ENCODE measurements around the gene PNP. TPM values are rescaled to one million over a fixed set of nuclear protein-coding genes. Genes with fewer than 3 reads are reported as not detected.

PNP gene
- total and polyA plus RNA-seq, 2 of the 8 experiments (the other 6 are each of a cell fraction or from before 2014, with no cell fraction given): 108 to 130 TPM

GRCh38 chr14:20421267-20421666 lies 47.9 kb upstream of the PNP start:
- Histone ChIP-seq H2AFZ (ENCODE audit: low read length) (no peak overlapping the region), H2BK5ac (ENCODE audit: low read depth, low read length) (no peak overlapping the region)
- POLR2A ChIA-PET (ENCODE audit: partially characterized antibody): interaction anchor here (0.7 to 2.6 kb wide), 6 partner anchors 11 to 78 kb away, joined by 3 to 12 read pairs (median 4); partner anchors contain the start of genes APEX1, OSGEP, PARP2 and PIP4P1
- TF ChIP-seq CHD1 (IDR thresholded peaks at IDR 0.05; ENCODE audit: low read depth, low read length) (no peak), EZH2 (IDR thresholded peaks at IDR 0.05; ENCODE audit: low read depth, low read length, severe bottlenecking) (no peak), ATF2 (IDR thresholded peaks at IDR 0.05; ENCODE audit: low read length) (no peak), TAF7 (optimal IDR thresholded peaks at IDR 0.05; ENCODE audit: borderline replicate concordance, low read depth, low read length) (no peak), KDM5A (IDR thresholded peaks at IDR 0.05; ENCODE audit: low read length) (no peak), MAFK (IDR thresholded peaks at IDR 0.05; ENCODE audit: low read depth, low read length) (no peak), CBX5 (IDR thresholded peaks at IDR 0.05; ENCODE audit: low read depth, low read length) (no peak), CTBP2 (IDR thresholded peaks at IDR 0.05; ENCODE audit: borderline replicate concordance, insufficient read depth, insufficient read length, low read length) (no peak), SP2 (IDR thresholded peaks at IDR 0.05; ENCODE audit: low read length) (no peak), CEBPB (IDR thresholded peaks at IDR 0.05; ENCODE audit: low read depth, low read length) (no peak), SP4 (IDR thresholded peaks at IDR 0.05; ENCODE audit: low read length) (no peak)

More at GRCh38 chr14:20421267-20421666, 47.9 kb upstream of the PNP start:
- H3K4me3 ChIP-seq (ENCODE audit: extremely low read depth in 1 of 4, insufficient read depth in 2 of 4, low read depth in 3 of 4, low read length in 4 of 4): peak overlapping the region in 1 of 4 experiments; percentile 10; a peak in 1 of 8 replicates
- DNase-seq (ENCODE audit: low read depth in 1 of 2, low spot score in 2 of 2) (no peak), FAIRE-seq (no peak)
- H3K79me1 ChIP-seq (ENCODE audit: low read depth, low read length): no peaks in the 10 kb centered on the region
- H3K23me2 ChIP-seq (ENCODE audit: low read depth, low read length): peaks cover 2% of the 10 kb centered on the region; the same call in 1 of the 2 replicates
- H3K56ac ChIP-seq (replicated peaks; ENCODE audit: insufficient read length, low read depth, low read length): no peak overlapping the region
- no peaks in the 10 kb centered on the region for H3K79me2 ChIP-seq (ENCODE audit: control insufficient read depth in 1 of 2, insufficient read depth in 2 of 2, low read length in 2 of 2)
- H3K4me2 ChIP-seq (ENCODE audit: insufficient read depth in 1 of 2, low read depth in 2 of 2, low read length in 2 of 2): peak overlapping the region; percentile 22 to 48; a peak in 3 of 4 replicates
- no peaks in the 10 kb centered on the region for H3K36me3 ChIP-seq (ENCODE audit: control insufficient read depth in 2 of 4, insufficient read depth in 4 of 4, low read length in 3 of 4)
- H4K5ac ChIP-seq (ENCODE audit: insufficient read length, low read depth, low read length): peak overlapping the region; percentile 9
- peak overlapping the region; percentile 6 for H3K4ac ChIP-seq (replicated peaks; ENCODE audit: insufficient read length, low read depth, low read length)
- no peak overlapping the region for H2AK5ac ChIP-seq (ENCODE audit: low read depth, low read length)
- H3K23ac ChIP-seq (ENCODE audit: insufficient read length): no peak overlapping the region
- no peak overlapping the region for H4K91ac ChIP-seq (replicated peaks; ENCODE audit: insufficient read length, low read length)
- H3K14ac ChIP-seq (ENCODE audit: insufficient read length): no peak overlapping the region
- 7% methylated on average over 2 of the region's 2 CpGs; no CpG with 5 or more reads in 1 of the 2 experiments for WGBS, 2 experiments (ENCODE audit: extremely low coverage in 1 of 2, insufficient coverage in 1 of 2, insufficient read length in 1 of 2, insufficient replicate concordance in 2 of 2, low coverage in 1 of 2, low lambda C conversion rate in 2 of 2, missing lambda C conversion rate in 1 of 2)
- peaks cover 0 to 5% (median 2%) of the 10 kb centered on the region in 4 experiments; a peak in 3 of 7 replicates for H3K4me1 ChIP-seq (replicated peaks in 1 of 4; ENCODE audit: control insufficient read depth in 3 of 4, insufficient read depth in 4 of 4, low read length in 3 of 4)
- H3K9me3 ChIP-seq (ENCODE audit: insufficient read depth in 2 of 2, low read depth in 1 of 2, low read length in 1 of 2): no peaks in the 10 kb centered on the region
- H3K27ac ChIP-seq (ENCODE audit: low read depth, low read length): no peak overlapping the region
- CTCF ChIA-PET (ENCODE audit: partially characterized antibody): interaction anchor here (0.8 to 1.0 kb wide), 4 partner anchors 13 to 236 kb away, joined by 3 read pairs; no protein-coding TSS in a partner anchor
- no peak overlapping the region for H4K8ac ChIP-seq (ENCODE audit: extremely low read depth, insufficient read depth, low read length)
- no peaks in the 10 kb centered on the region for H4K20me1 ChIP-seq (replicated peaks in 1 of 2; ENCODE audit: control insufficient read depth in 1 of 2, insufficient read depth in 2 of 2, low read length in 2 of 2)
- H2BK15ac ChIP-seq (ENCODE audit: low read length): no peak overlapping the region
- no peak overlapping the region for H3K9ac ChIP-seq (replicated peaks in 1 of 4; ENCODE audit: extremely low read depth in 1 of 4, low read depth in 3 of 4, low read length in 3 of 4)
- no peak overlapping the region for H2BK12ac ChIP-seq (ENCODE audit: low read depth, low read length)
- H3K27me3 ChIP-seq (replicated peaks in 1 of 4; ENCODE audit: control insufficient read depth in 3 of 4, extremely low read depth in 1 of 4, insufficient read depth in 3 of 4, low read length in 3 of 4): no peaks in the 10 kb centered on the region
- no peak overlapping the region for H3K18ac ChIP-seq (ENCODE audit: extremely low read depth, low read length)
- H2BK120ac ChIP-seq (replicated peaks; ENCODE audit: low read depth, low read length): no peak overlapping the region
- H2BK20ac ChIP-seq (ENCODE audit: low read length): no peak overlapping the region; the same call in 1 of the 2 replicates
